Measurements from ENCODE around the gene PKHD1.

Gene PKHD1

GRCh38 chr6:51600514-51600913, 486.9 kb downstream of the PKHD1 start:
- Mint-ChIP-seq H3K27me3 (no peaks in the 10 kb centered on the region), H3K36me3 (ENCODE audit: low read depth) (no peaks in the 10 kb centered on the region), H3K4me1 (ENCODE audit: low read depth) (no peaks in the 10 kb centered on the region), H3K27ac (no peak overlapping the region), H3K9me3 (peaks cover 11% of the 10 kb centered on the region), H3K4me3 (no peak overlapping the region)

- H3K27me3 Mint-ChIP-seq: no peaks in the 10 kb centered on the region
- no peak overlapping the region for H3K4me3 Mint-ChIP-seq
- no peaks in the 10 kb centered on the region for H3K36me3 Mint-ChIP-seq (ENCODE audit: low read depth)
Measured at GRCh38 chr6:51598171-51598570, 489.2 kb downstream of the PKHD1 start.

GRCh38 chr6:51594981-51595380, 492.4 kb downstream of the PKHD1 start:
- Mint-ChIP-seq H3K27me3 (no peaks in the 10 kb centered on the region), H3K9me3 (peaks cover 26% of the 10 kb centered on the region), H3K36me3 (ENCODE audit: low read depth) (no peaks in the 10 kb centered on the region), H3K4me3 (no peak overlapping the region), H3K4me1 (ENCODE audit: low read depth) (no peaks in the 10 kb centered on the region), H3K27ac (no peak overlapping the region)

More at GRCh38 chr6:51598171-51598570, 489.2 kb downstream of the PKHD1 start:
- Mint-ChIP-seq H3K27ac (no peak overlapping the region), H3K4me1 (ENCODE audit: low read depth) (no peaks in the 10 kb centered on the region), H3K9me3 (peaks cover 18% of the 10 kb centered on the region)

- H3K36me3 Mint-ChIP-seq (ENCODE audit: low read depth): no peaks in the 10 kb centered on the region
- H3K9me3 Mint-ChIP-seq: peaks cover 12% of the 10 kb centered on the region
- no peaks in the 10 kb centered on the region for H3K27me3 Mint-ChIP-seq
- no peak overlapping the region for H3K4me3 Mint-ChIP-seq
- H3K27ac Mint-ChIP-seq: no peak overlapping the region
- H3K4me1 Mint-ChIP-seq (ENCODE audit: low read depth): no peaks in the 10 kb centered on the region
Measured at GRCh38 chr6:51585264-51585663, 502.1 kb downstream of the PKHD1 start.

- Mint-ChIP-seq H3K36me3 (ENCODE audit: low read depth) (no peaks in the 10 kb centered on the region), H3K27ac (no peak overlapping the region), H3K4me3 (no peak overlapping the region), H3K9me3 (peaks cover 12% of the 10 kb centered on the region), H3K27me3 (no peaks in the 10 kb centered on the region), H3K4me1 (ENCODE audit: low read depth) (no peaks in the 10 kb centered on the region)
Measured at GRCh38 chr6:51584163-51584562, 503.2 kb downstream of the PKHD1 start.

- Mint-ChIP-seq H3K27me3 (no peaks in the 10 kb centered on the region), H3K36me3 (ENCODE audit: low read depth) (no peaks in the 10 kb centered on the region), H3K4me1 (ENCODE audit: low read depth) (no peaks in the 10 kb centered on the region), H3K4me3 (no peak overlapping the region), H3K27ac (no peak overlapping the region), H3K9me3 (peaks cover 4% of the 10 kb centered on the region)
Measured at GRCh38 chr6:51578994-51579393, 508.4 kb downstream of the PKHD1 start.

- H3K36me3 Mint-ChIP-seq (ENCODE audit: low read depth): no peaks in the 10 kb centered on the region
- no peak overlapping the region for H3K4me3 Mint-ChIP-seq
- no peaks in the 10 kb centered on the region for H3K4me1 Mint-ChIP-seq (ENCODE audit: low read depth)
- no peaks in the 10 kb centered on the region for H3K27me3 Mint-ChIP-seq
- peaks cover 4% of the 10 kb centered on the region for H3K9me3 Mint-ChIP-seq
- no peak overlapping the region for H3K27ac Mint-ChIP-seq
Measured at GRCh38 chr6:51578362-51578761, 509.1 kb downstream of the PKHD1 start.

GRCh38 chr6:51574040-51574439, 513.4 kb downstream of the PKHD1 start:
- H3K27ac Mint-ChIP-seq: no peak overlapping the region
- peaks cover 4% of the 10 kb centered on the region for H3K9me3 Mint-ChIP-seq
- H3K36me3 Mint-ChIP-seq (ENCODE audit: low read depth): no peaks in the 10 kb centered on the region
- no peak overlapping the region for H3K4me3 Mint-ChIP-seq
- no peaks in the 10 kb centered on the region for H3K4me1 Mint-ChIP-seq (ENCODE audit: low read depth)
- no peaks in the 10 kb centered on the region for H3K27me3 Mint-ChIP-seq

- Mint-ChIP-seq H3K4me1 (ENCODE audit: low read depth) (no peaks in the 10 kb centered on the region), H3K27me3 (no peaks in the 10 kb centered on the region), H3K36me3 (ENCODE audit: low read depth) (no peaks in the 10 kb centered on the region), H3K9me3 (no peaks in the 10 kb centered on the region), H3K4me3 (no peak overlapping the region), H3K27ac (no peak overlapping the region)
Measured at GRCh38 chr6:51571168-51571567, 516.2 kb downstream of the PKHD1 start.

GRCh38 chr6:51570168-51570921, 517.1 kb downstream of the PKHD1 start:
- Mint-ChIP-seq H3K9me3 (no peaks in the 10 kb centered on the region), H3K27me3 (no peaks in the 10 kb centered on the region), H3K4me1 (ENCODE audit: low read depth) (no peaks in the 10 kb centered on the region), H3K36me3 (ENCODE audit: low read depth) (no peaks in the 10 kb centered on the region), H3K4me3 (no peak overlapping the region), H3K27ac (no peak overlapping the region)

GRCh38 chr6:51569594-51569993, 517.8 kb downstream of the PKHD1 start:
- Mint-ChIP-seq H3K36me3 (ENCODE audit: low read depth) (no peaks in the 10 kb centered on the region), H3K4me3 (no peak overlapping the region), H3K9me3 (no peaks in the 10 kb centered on the region), H3K4me1 (ENCODE audit: low read depth) (no peaks in the 10 kb centered on the region), H3K27me3 (no peaks in the 10 kb centered on the region), H3K27ac (no peak overlapping the region)

GRCh38 chr6:51568771-51569170, 518.6 kb downstream of the PKHD1 start:
- no peak overlapping the region for H3K27ac Mint-ChIP-seq
- no peak overlapping the region for H3K4me3 Mint-ChIP-seq
- H3K4me1 Mint-ChIP-seq (ENCODE audit: low read depth): no peaks in the 10 kb centered on the region
- no peaks in the 10 kb centered on the region for H3K27me3 Mint-ChIP-seq
- no peaks in the 10 kb centered on the region for H3K36me3 Mint-ChIP-seq (ENCODE audit: low read depth)
- H3K9me3 Mint-ChIP-seq: no peaks in the 10 kb centered on the region

GRCh38 chr6:51565472-51565871, 521.9 kb downstream of the PKHD1 start:
- H3K27ac Mint-ChIP-seq: no peak overlapping the region
- no peak overlapping the region for H3K4me3 Mint-ChIP-seq
- H3K36me3 Mint-ChIP-seq (ENCODE audit: low read depth): no peaks in the 10 kb centered on the region
- H3K4me1 Mint-ChIP-seq (ENCODE audit: low read depth): no peaks in the 10 kb centered on the region
- H3K9me3 Mint-ChIP-seq: no peaks in the 10 kb centered on the region
- no peaks in the 10 kb centered on the region for H3K27me3 Mint-ChIP-seq
